Measurements from ENCODE around the gene OAT. TPM values are rescaled to one million over a fixed set of nuclear protein-coding genes. Genes with fewer than 3 reads are reported as not detected.

OAT gene
- total and polyA plus RNA-seq, 2 of the 4 experiments (the other 2 are of a cell fraction): 110 to 152 TPM

DNA sequence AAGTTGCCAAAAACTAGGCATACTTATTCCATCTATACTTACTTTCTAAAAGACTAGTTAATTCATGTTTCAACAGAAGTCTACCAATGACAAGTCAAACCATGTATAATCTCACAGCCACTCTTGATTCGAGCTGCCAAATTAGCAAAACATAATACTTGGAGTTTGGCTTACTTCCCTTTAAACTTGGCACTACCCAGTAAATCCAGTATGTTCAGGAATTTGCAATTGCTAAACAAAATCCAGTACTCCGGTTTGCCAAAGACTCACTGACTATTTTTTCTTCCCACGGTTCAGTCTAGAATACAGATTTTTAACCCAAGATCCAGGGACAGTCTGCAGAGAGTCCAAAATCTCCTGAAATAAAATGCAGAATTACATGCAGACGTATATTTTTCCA is 4.6 kb downstream of the OAT start:
- Histone ChIP-seq H3K36me3 (ENCODE audit: control insufficient read depth, insufficient read depth, low read length) (peaks cover 9% of the 10 kb centered on the region; the same call in 1 of the 2 replicates), H3K9me1 (ENCODE audit: insufficient read depth, low read length) (peaks cover 7% of the 10 kb centered on the region; the same call in 1 of the 2 replicates), H4K20me1 (ENCODE audit: insufficient read depth, low read length) (peaks cover 29% of the 10 kb centered on the region; the same call in 1 of the 2 replicates), H3K79me1 (ENCODE audit: low read depth in 1 of 2, low read length in 2 of 2) (peaks cover 22 to 42% of the 10 kb centered on the region in 2 experiments), H3K4me2 (ENCODE audit: low read depth, low read length) (peak overlapping the region; percentile 41; the same call in 1 of the 2 replicates), H3K27me3 (ENCODE audit: control insufficient read depth, insufficient read depth, low read length) (no peaks in the 10 kb centered on the region), H2AK5ac (ENCODE audit: low read depth, low read length) (no peak overlapping the region), H3K14ac (replicated peaks; ENCODE audit: low read depth, low read length) (no peak overlapping the region), H3K4me1 (ENCODE audit: control insufficient read depth, insufficient read depth, low read length) (peaks cover 2% of the 10 kb centered on the region; the same call in 1 of the 2 replicates), H3K27ac (ENCODE audit: insufficient read depth, low read length) (no peak overlapping the region), H3K4me3 (ENCODE audit: insufficient read depth, low read depth, low read length) (no peak overlapping the region), H4K5ac (ENCODE audit: low read depth, low read length) (no peak overlapping the region), H3K23ac (ENCODE audit: low read depth, low read length) (no peak overlapping the region), H2BK120ac (ENCODE audit: low read depth, low read length) (no peak overlapping the region), H2AK9ac (replicated peaks; ENCODE audit: low read depth, low read length, poor library complexity) (no peak overlapping the region), H4K91ac (ENCODE audit: insufficient read depth, low read depth, low read length) (no peak overlapping the region), H2AFZ (replicated peaks; ENCODE audit: low read length, poor library complexity) (no peak overlapping the region), H3K9ac (ENCODE audit: low read depth, low read length) (no peak overlapping the region), H3K9me3 (ENCODE audit: control insufficient read depth, insufficient read depth, low read length) (no peaks in the 10 kb centered on the region), H2BK15ac (ENCODE audit: low read depth, low read length) (no peak overlapping the region), H4K8ac (ENCODE audit: low read depth in 2 of 2, low read length in 2 of 2) (no peak overlapping the region), H3K4ac (ENCODE audit: low read depth, low read length) (no peak overlapping the region), H2BK20ac (ENCODE audit: low read depth, low read length) (no peak overlapping the region), H3K18ac (ENCODE audit: low read depth, low read length) (no peak overlapping the region), H2BK5ac (ENCODE audit: low read depth, low read length, poor library complexity, severe bottlenecking) (no peak overlapping the region), H3K56ac (ENCODE audit: extremely low read depth, insufficient read depth, low read length) (no peak overlapping the region)
- BruUV-seq (replicated peaks): no TSS peak
- 15% methylated on average over 3 of the region's 4 CpGs; no CpG with 5 or more reads in 1 of the 2 experiments for WGBS, 2 experiments (ENCODE audit: extremely low coverage in 2 of 2, insufficient read length in 1 of 2)
- ATAC-seq (ENCODE audit: low read depth) (no peak), DNase-seq (peak; percentile 30)
- in situ Hi-C loops (cut with MboI; ENCODE audit: low sequenced_read_pairs): no loop called here
- ChIA-PET CTCF (interaction anchor here (0.7 kb wide), 1 partner anchor 92 kb away, joined by 6 read pairs; no protein-coding TSS in a partner anchor), POLR2A (ENCODE audit: unreplicated experiment) (no interaction called here)
- intact Hi-C loops (cut with micrococcal nuclease): loop anchor here (10.0 kb wide), 1 partner anchor 1259 kb away; the partner anchor contains the start of gene BUB3
- dilution Hi-C loops (cut with HindIII; ENCODE audit: low sequenced_read_pairs, unreplicated experiment): no loop called here
- TF ChIP-seq POLR2A (IDR thresholded peaks at IDR 0.05; ENCODE audit: low read depth, low read length): no peak
- TF ChIP-seq, protein P1, sequence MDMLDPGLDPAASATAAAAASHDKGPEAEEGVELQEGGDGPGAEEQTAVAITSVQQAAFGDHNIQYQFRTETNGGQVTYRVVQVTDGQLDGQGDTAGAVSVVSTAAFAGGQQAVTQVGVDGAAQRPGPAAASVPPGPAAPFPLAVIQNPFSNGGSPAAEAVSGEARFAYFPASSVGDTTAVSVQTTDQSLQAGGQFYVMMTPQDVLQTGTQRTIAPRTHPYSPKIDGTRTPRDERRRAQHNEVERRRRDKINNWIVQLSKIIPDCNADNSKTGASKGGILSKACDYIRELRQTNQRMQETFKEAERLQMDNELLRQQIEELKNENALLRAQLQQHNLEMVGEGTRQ (IDR thresholded peaks at IDR 0.05; ENCODE audit: low read depth, low read length): no peak
- no peak for TF ChIP-seq RAD21 (IDR thresholded peaks at IDR 0.05; ENCODE audit: low read length)
- TF ChIP-seq RCOR1 (IDR thresholded peaks at IDR 0.05; ENCODE audit: insufficient replicate concordance, low read length): no peak
- no peak for TF ChIP-seq CEBPB (IDR thresholded peaks at IDR 0.05; ENCODE audit: low read depth, low read length)
- no peak for TF ChIP-seq MAFK (IDR thresholded peaks at IDR 0.05; ENCODE audit: low read depth, low read length)
- TF ChIP-seq MAZ (IDR thresholded peaks at IDR 0.05; ENCODE audit: borderline replicate concordance, low read depth, low read length): no peak
- TF ChIP-seq, protein P2, sequence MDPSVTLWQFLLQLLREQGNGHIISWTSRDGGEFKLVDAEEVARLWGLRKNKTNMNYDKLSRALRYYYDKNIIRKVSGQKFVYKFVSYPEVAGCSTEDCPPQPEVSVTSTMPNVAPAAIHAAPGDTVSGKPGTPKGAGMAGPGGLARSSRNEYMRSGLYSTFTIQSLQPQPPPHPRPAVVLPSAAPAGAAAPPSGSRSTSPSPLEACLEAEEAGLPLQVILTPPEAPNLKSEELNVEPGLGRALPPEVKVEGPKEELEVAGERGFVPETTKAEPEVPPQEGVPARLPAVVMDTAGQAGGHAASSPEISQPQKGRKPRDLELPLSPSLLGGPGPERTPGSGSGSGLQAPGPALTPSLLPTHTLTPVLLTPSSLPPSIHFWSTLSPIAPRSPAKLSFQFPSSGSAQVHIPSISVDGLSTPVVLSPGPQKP (IDR thresholded peaks at IDR 0.05; ENCODE audit: borderline replicate concordance, low read depth, low read length): no peak
- TF ChIP-seq, protein P3, sequence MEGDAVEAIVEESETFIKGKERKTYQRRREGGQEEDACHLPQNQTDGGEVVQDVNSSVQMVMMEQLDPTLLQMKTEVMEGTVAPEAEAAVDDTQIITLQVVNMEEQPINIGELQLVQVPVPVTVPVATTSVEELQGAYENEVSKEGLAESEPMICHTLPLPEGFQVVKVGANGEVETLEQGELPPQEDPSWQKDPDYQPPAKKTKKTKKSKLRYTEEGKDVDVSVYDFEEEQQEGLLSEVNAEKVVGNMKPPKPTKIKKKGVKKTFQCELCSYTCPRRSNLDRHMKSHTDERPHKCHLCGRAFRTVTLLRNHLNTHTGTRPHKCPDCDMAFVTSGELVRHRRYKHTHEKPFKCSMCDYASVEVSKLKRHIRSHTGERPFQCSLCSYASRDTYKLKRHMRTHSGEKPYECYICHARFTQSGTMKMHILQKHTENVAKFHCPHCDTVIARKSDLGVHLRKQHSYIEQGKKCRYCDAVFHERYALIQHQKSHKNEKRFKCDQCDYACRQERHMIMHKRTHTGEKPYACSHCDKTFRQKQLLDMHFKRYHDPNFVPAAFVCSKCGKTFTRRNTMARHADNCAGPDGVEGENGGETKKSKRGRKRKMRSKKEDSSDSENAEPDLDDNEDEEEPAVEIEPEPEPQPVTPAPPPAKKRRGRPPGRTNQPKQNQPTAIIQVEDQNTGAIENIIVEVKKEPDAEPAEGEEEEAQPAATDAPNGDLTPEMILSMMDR (conservative IDR thresholded peaks at IDR 0.05; ENCODE audit: low read depth, low read length): no peak
- no peak for TF ChIP-seq BHLHE40 (IDR thresholded peaks at IDR 0.05; ENCODE audit: low read depth, low read length)
- TF ChIP-seq FOS (IDR thresholded peaks at IDR 0.05; ENCODE audit: low read depth, low read length): no peak
- TF ChIP-seq CHD1 (IDR thresholded peaks at IDR 0.05; ENCODE audit: low read depth, low read length): no peak
- TF ChIP-seq MXI1 (IDR thresholded peaks at IDR 0.05; ENCODE audit: borderline replicate concordance, low read depth, low read length): no peak
- TF ChIP-seq RFX5 (IDR thresholded peaks at IDR 0.05; ENCODE audit: low read depth, low read length): no peak
